Hematopoietic multipotent progenitor cell treated with erythropoietin and hydrocortisone succinate and interleukin-3 and kit ligand, for 4 days (in vitro differentiated cells): ENCODE measurements around the gene PCOLCE2.
A peak's percentile ranks its signal among the peaks of the same experiment; 100 is the strongest.

Experiments used
- DNase-seq: peaks from one replicate; pipeline ENCODE4 v3.0.0-alpha.2; 2015

PCOLCE2 gene

GRCh38 chr3:142888481-142889211 lies at the start of gene PCOLCE2:
PCOLCE2 (minus strand) TSS chr3:142889083; CDS start chr3:142888896, 187 bp downstream.
- DNase-seq, result peak; percentile 55

GRCh38 chr3:142935963-142936362 lies 47.1 kb upstream of the PCOLCE2 start:
- no peak for DNase-seq

GRCh38 chr3:142934887-142935269 lies 46.0 kb upstream of the PCOLCE2 start:
- no peak for DNase-seq

- peak; percentile 72 for DNase-seq
Observed at GRCh38 chr3:142934128-142934886, 45.4 kb upstream of the PCOLCE2 start.

- peak; percentile 51 for DNase-seq
Observed at GRCh38 chr3:142931222-142931621, 42.3 kb upstream of the PCOLCE2 start.

- DNase-seq, result no peak
Observed at GRCh38 chr3:142930463-142930862, 41.6 kb upstream of the PCOLCE2 start.

- peak; percentile 77 for DNase-seq
Observed at GRCh38 chr3:142929890-142930289, 41.0 kb upstream of the PCOLCE2 start.

- DNase-seq, result peak; percentile 91
Observed at GRCh38 chr3:142929109-142929508, 40.2 kb upstream of the PCOLCE2 start.

GRCh38 chr3:142926368-142926944 lies 37.6 kb upstream of the PCOLCE2 start:
- DNase-seq, result no peak

- no peak for DNase-seq
Observed at GRCh38 chr3:142925140-142925539, 36.3 kb upstream of the PCOLCE2 start.

GRCh38 chr3:142923694-142924093 lies 34.8 kb upstream of the PCOLCE2 start:
- no peak for DNase-seq

- DNase-seq, result no peak
Observed at GRCh38 chr3:142916605-142917004, 27.7 kb upstream of the PCOLCE2 start.

GRCh38 chr3:142915636-142916035 lies 26.8 kb upstream of the PCOLCE2 start:
- DNase-seq, result no peak

GRCh38 chr3:142914286-142914811 lies 25.5 kb upstream of the PCOLCE2 start:
- no peak for DNase-seq

- DNase-seq, result no peak
Observed at GRCh38 chr3:142913432-142913831, 24.5 kb upstream of the PCOLCE2 start.

GRCh38 chr3:142912402-142913172 lies 23.7 kb upstream of the PCOLCE2 start:
- DNase-seq, result no peak

GRCh38 chr3:142910280-142910679 lies 21.4 kb upstream of the PCOLCE2 start:
- DNase-seq, result no peak

- DNase-seq, result no peak
Observed at GRCh38 chr3:142909282-142909681, 20.4 kb upstream of the PCOLCE2 start.

- no peak for DNase-seq
Observed at GRCh38 chr3:142907996-142908395, 19.1 kb upstream of the PCOLCE2 start.

- peak; percentile 60 for DNase-seq
Observed at GRCh38 chr3:142904639-142905436, 16.0 kb upstream of the PCOLCE2 start.

GRCh38 chr3:142902356-142902755 lies 13.5 kb upstream of the PCOLCE2 start:
- no peak for DNase-seq
